NCI-H2227 treated with DMSO at 0.1 percent for 48 hours (cell line): ENCODE results near the gene DENND4A.

Experiments
- DNase-seq: peaks from one replicate; lab custom pipeline; 2025; lab: John Stamatoyannopoulos, UW

DENND4A gene

GRCh38 chr15:65792138-65792987 lies at the start of gene DENND4A:
Gene DENND4A, minus strand, starts transcription at chr15:65792293. Its CDS starts 35,843 bp downstream, at chr15:65756450.
- DNase-seq: peak; percentile 92

DNA sequence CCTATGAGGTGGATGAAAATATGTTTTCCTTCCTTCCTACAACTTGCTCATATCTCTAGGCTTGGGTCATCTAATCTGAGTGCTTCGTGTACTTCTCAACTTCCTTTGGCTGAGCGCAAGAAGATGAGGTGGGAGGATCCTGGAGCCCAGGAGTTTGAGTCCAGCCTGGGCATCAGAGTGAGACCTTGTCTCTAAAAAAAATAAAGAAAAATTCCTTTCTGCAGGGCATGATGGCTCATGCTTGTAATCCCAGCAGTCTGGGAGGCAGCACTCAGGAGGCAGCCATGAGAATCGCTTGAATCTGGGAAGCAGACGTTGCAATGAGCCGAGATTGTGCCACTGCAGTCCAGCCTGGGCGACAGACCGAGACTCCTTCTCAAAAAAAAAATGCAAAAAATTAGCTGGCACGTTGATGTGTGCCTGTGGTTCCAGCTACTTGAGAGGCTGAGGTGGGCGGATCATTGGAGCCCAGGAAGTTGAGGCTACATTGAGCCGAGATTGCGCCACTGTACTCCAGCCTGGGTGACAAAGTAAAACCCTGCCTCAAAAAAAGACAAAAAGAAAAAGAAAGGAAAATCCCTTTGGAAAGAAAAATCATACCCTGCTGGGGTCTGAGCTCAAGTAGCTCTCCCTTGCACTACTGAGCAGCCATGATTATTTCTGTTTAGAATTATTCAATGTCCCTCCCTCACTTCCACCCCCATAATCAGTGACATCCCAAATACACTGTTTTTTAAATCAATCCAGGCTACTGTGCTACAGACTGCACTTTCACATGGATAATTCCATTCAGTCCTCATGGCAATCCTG lies 49.2 kb upstream of the DENND4A start:
- DNase-seq: no peak

GRCh38 chr15:65839985-65840384 lies 47.9 kb upstream of the DENND4A start:
- DNase-seq: no peak

DNA sequence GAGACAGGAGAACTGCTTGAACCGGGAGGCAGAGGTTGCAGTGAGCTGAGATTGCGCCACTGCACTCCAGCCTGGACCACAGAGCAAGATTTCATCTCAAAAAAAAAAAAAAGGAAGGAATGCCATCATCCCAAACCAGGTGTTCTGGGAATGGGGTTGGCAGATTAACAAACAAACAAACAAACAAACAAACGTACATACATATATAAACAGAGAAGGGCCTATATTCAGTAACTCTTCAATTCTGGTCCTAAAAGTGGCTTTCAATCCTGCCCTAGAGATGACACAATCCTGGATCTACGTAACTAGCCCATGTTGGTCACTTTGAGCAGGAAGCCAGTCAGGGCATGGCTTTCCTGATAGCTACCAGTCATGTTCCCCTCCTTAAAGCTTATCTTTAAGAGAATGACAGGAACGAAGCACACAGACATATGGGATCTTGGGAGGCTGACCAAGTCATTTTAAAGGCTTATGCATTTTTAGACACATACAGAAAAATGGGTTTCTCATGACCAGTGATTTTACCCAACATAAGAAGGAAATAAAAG lies 47.3 kb upstream of the DENND4A start:
- DNase-seq: no peak

DNA sequence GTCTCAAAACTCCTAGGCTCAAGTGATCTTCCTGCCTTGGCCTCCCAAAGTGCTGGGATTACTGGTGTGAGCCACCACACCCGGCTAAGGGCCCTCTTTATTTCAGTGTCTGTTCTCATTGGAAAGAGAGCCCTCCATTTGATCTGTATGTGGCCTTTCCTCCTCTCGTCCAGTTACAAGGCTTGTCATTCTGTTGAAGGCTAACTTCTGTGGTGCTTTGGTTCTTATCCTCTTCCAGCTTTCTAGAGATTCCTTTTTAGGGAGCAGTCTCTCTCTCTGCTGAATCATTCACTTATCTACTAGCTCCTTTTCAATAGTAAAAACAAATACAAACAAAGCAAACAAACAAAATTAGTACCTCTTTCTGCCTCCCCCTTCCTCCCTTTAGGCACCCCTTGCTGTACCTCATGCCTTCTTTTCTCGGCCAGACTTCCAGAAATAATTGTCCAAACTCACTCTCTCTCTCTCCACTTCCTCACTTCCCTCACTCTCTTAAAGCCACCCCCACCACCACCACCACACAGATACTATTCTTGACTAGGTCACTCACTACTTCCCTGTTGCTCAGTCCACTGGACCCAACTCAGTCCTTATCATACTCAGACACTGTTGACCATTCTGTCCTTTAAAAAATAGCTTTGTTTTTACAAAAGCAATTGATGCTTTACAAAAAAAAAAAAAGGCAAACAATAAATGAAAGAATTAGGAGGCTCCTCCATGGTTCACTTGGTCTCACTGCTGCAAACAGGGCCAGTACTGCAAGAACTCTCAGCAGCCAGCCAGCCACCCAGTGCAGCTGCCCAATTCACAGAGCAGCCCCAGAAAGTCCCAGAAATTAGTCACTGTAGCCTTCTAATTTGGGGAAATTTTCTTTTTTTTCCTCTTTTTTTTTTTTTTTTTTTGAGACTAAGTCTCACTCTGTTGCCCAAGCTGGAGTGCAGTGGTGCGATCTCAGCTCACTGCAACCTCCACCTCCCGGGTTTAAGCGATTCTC lies 45.5 kb upstream of the DENND4A start:
- no peak for DNase-seq

DNA sequence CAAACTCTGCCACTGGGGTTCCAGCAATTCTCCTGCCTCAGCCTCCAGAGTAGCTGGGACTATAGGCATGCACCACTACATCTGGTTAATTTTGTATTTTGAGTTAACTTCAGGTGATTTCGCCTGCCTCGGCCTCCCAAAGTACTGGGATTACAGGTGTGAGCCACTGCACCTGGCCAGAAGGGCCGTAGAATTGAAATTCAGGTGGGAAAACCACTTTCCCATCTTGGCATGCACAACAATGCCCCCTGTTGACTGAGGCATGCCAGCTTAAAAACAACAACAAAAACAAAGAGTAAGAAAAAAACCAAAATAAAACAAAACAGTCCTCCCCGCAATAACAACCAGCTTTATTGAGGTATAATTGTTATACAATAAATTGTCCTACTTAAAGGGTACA lies 44.6 kb upstream of the DENND4A start:
- no peak for DNase-seq

GRCh38 chr15:65835447-65835846 lies 43.4 kb upstream of the DENND4A start:
- no peak for DNase-seq

- DNase-seq: no peak
These were observed 42.6 kb upstream of the DENND4A start for GRCh38 chr15:65834603-65835282.

DNA sequence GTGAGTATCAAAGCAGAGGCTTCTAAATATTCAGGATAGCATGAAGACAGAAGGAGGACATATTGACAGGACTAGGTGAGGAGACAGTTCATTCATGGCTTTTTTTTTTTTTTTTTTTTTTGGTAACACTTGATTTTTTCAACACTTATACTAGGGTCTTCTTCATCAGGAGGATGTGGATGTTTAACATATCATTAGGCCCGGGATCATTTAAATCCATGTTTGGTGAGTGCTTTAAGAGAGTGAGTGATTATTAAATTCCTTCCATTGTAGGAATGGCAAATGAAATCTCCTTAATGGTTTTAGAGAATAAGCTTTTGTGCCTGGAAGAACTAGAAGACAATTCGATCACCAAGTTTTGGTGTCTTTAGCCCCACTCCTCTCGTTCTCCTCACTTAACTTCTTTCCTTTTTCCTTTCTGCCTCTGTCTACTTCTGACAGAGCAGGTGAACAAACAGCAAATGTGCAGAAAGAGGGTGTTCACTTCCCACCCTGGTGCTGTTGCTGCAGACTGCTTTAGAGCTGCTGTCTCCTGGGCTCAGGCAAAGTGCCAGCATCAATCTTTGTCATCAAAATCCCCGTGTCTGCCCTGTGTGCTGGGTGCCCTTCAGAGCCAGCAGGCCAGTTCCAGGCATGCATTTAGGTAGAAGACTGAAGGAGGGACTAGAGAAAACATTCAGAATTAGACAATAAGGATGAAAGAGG lies 41.6 kb upstream of the DENND4A start:
- no peak for DNase-seq

DNA sequence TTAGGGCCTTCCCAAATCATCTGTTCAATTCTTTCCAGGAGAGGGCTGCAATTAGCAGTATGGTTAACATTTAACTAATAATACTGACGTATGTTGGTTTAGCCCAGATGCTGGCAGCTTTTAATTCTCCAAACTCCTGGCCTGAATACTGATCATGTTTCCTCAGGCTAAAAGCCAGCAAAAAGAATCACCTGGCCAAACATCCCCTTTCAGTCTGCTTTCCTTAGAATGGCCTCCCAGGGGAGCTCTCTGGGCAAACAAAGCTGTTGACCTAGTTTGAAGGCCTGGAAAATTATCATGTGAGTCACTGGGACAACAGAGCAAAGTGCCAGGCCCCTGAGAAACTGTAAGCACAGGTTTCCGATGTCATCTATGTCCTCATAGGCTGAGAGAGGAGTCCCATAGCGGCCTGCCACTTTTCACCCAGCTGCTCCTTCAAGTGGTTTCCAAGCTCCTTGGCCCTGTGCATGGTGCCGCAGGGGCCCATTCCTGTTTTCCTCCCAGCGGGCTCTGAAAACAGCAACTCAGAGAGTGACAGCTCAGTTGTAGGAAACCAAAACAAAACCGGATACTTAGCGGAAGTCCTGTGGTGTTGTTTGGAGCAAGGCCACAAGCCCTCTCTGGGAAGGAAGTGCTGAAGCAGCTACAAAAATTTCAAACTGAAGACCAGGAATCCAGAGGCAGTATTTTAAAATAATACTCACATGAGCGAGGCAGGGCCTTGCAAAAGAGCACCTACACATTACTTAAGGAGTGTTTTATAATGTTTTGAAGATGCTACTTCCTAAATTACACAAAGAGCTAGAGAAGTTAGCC lies 40.7 kb upstream of the DENND4A start:
- DNase-seq: peak; percentile 69

GRCh38 chr15:65829130-65829764 lies 37.2 kb upstream of the DENND4A start:
- peak; percentile 23 for DNase-seq

GRCh38 chr15:65828585-65828984 lies 36.5 kb upstream of the DENND4A start:
- no peak for DNase-seq

DNA sequence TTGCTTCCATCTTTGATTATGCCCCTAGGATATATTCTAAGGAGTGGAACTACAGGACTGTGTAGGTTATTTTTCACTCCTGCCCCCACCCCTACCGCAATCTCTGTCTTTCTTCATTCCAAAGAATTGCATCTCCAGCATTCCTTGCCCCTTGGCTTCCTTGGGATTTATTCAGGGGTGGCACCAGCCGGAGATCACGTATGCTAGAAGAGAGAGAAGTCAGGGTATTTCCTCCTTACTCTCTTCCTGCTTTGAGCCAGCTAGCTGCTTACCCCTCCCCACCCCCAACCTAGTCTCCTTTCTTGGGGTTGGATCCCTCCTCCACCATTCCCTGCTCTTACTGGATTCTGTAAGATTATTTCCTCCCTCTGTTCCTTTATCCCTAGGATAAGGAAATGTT lies 35.0 kb upstream of the DENND4A start:
- DNase-seq: no peak

DNA sequence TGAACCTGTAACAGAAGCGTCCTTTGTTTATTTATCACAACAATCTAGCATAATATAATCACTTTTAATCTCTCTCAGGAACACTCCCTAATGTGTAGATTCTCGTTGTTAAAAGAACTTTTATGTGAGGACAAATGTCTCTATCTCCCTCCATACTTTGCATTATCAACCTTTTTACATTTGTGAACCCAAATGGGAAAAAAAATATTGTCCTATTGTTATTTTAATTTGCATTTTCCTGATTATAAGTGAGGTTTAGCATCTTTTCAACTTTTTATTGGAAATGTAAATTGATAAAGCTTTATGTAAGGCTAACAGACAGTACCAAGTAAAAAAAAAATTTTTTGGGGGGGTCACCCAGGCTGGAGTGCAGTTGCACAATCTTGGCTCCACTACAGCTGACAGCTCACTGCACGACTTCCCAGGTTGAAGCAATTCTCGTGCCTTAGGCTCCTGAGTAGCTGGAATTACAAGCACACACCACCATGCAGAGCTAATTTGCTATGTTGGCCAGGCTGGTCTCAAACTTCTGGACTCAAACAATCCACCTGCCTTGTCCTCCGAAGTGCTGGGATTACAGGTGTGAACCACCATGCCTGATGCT lies 33.0 kb upstream of the DENND4A start:
- no peak for DNase-seq

- peak; percentile 41 for DNase-seq
These were observed 32.1 kb upstream of the DENND4A start for GRCh38 chr15:65824031-65824743.

GRCh38 chr15:65822316-65822715 lies 30.2 kb upstream of the DENND4A start:
- no peak for DNase-seq

GRCh38 chr15:65821070-65821469 lies 29.0 kb upstream of the DENND4A start:
- DNase-seq: no peak

GRCh38 chr15:65819563-65819960 lies 27.5 kb upstream of the DENND4A start:
- no peak for DNase-seq
